Colonic mucosa (tissue), 4 donors: ENCODE measurements around the gene PPP2R2D. TPM values are rescaled to one million over a fixed set of nuclear protein-coding genes. Genes with fewer than 3 reads are reported as not detected.
"Not testable (repeated sequence)": the region's sequence is repeated elsewhere in the genome, so short reads cannot be mapped to it uniquely, and the experiment has no call there.

ENCODE experiments used
- DNase-seq: peaks from one replicate; pipeline ENCODE4 v3.0.0-alpha.2; 2020
- H3K27ac ChIP-seq: fragments of 200-600 bp; one replicate; pipeline ENCODE4 v1.8.0; 2021
- H3K27me3 ChIP-seq: fragments of 200-600 bp; one replicate; pipeline ENCODE4 v1.8.0; 2021
- H3K36me3 ChIP-seq: fragments of 200-600 bp; one replicate; pipeline ENCODE4 v1.8.0; 2021
- H3K4me1 ChIP-seq: fragments of 200-600 bp; one replicate; pipeline ENCODE4 v1.8.0; 2021; ENCODE audit warnings: mild to moderate bottlenecking
- H3K4me3 ChIP-seq: fragments of 200-600 bp; one replicate; pipeline ENCODE4 v1.8.0; 2021
- H3K9ac ChIP-seq, 2 donors: one replicate each; pipeline ENCODE4 v1.7.0; 2013; ENCODE audit warnings: control low read depth in 2 of 2, low read depth in 2 of 2, low read length in 2 of 2
- H3K9me3 ChIP-seq: fragments of 200-600 bp; one replicate; pipeline ENCODE4 v1.8.0; 2021
- CTCF ChIP-seq: fragments of 200-600 bp; IDR thresholded peaks from one replicate; pipeline ENCODE4 v1.8.0; 2022; ENCODE audit warnings: antibody characterized with exemption, mild to moderate bottlenecking
- intact Hi-C: fragments of 100-400 bp; cut with DNase I; formaldehyde crosslinking; loops from one replicate; pipeline ENCODE4 v1.14.1; 2022
- total RNA-seq, 2 donors: library from RNA; stranded (reverse); fragmentation: NEBNext Ultra II Directional in 1 of 2; extraction: Animal tissue kit (Norgen Biotek cat#: 25700) in 1 of 2; gene quantifications; one replicate each; pipeline ENCODE4 v1.2.1, GENCODE V29; 2021
- donor health status: healthy.
- donor health status: DM: no; HTN: no; CAD: no.
- donor health status: DM: no; HTN: no; CAD: no.

PPP2R2D gene
- total RNA-seq, 2 donors from 2014 or later = 28.1 to 30.6 TPM

GRCh38 chr10:131911451-131911850 lies 10.6 kb downstream of the PPP2R2D start:
- Histone ChIP-seq H3K27ac (no peak overlapping the region), H3K4me1 (no peaks in the 10 kb centered on the region)

GRCh38 chr10:131912620-131913019 lies 11.8 kb downstream of the PPP2R2D start:
- Histone ChIP-seq H3K4me1 (no peaks in the 10 kb centered on the region), H3K36me3 (no peaks in the 10 kb centered on the region), H3K27me3 (no peaks in the 10 kb centered on the region), H3K27ac (no peak overlapping the region), H3K4me3 (no peak overlapping the region), H3K9me3 (no peaks in the 10 kb centered on the region), H3K9ac (no peak overlapping the region)
- TF ChIP-seq CTCF = no peak
- intact Hi-C loops = no loop called here
- DNase-seq = no peak

More at GRCh38 chr10:131911451-131911850, 10.6 kb downstream of the PPP2R2D start:
- no peaks in the 10 kb centered on the region for H3K9me3 ChIP-seq
- H3K36me3 ChIP-seq = no peaks in the 10 kb centered on the region
- TF ChIP-seq CTCF = no peak
- no peaks in the 10 kb centered on the region for H3K27me3 ChIP-seq
- intact Hi-C loops = no loop called here
- no peak for DNase-seq
- no peak overlapping the region for H3K4me3 ChIP-seq
- no peak overlapping the region for H3K9ac ChIP-seq

- no peak for TF ChIP-seq CTCF
- intact Hi-C loops = no loop called here
- H3K4me3 ChIP-seq = no peak overlapping the region
- H3K27me3 ChIP-seq = no peaks in the 10 kb centered on the region
- H3K27ac ChIP-seq = no peak overlapping the region
- H3K4me1 ChIP-seq = no peaks in the 10 kb centered on the region
- no peak overlapping the region for H3K9ac ChIP-seq
- H3K36me3 ChIP-seq = no peaks in the 10 kb centered on the region
- no peak for DNase-seq
- H3K9me3 ChIP-seq = no peaks in the 10 kb centered on the region
Measured at GRCh38 chr10:131915484-131915883, 14.7 kb downstream of the PPP2R2D start.

GRCh38 chr10:131915990-131916766 lies 15.4 kb downstream of the PPP2R2D start:
- Histone ChIP-seq H3K9me3 (no peaks in the 10 kb centered on the region), H3K27me3 (no peaks in the 10 kb centered on the region), H3K36me3 (no peaks in the 10 kb centered on the region), H3K4me3 (no peak overlapping the region), H3K4me1 (no peaks in the 10 kb centered on the region), H3K9ac (no peak overlapping the region), H3K27ac (no peak overlapping the region)
- DNase-seq = no peak
- no peak for TF ChIP-seq CTCF
- intact Hi-C loops = no loop called here

- DNase-seq, H3K9me3 ChIP-seq, intact Hi-C loops, H3K36me3 ChIP-seq, H3K27ac ChIP-seq, H3K27me3 ChIP-seq, H3K9ac ChIP-seq, H3K4me3 ChIP-seq, H3K4me1 ChIP-seq: not testable (repeated sequence)
Measured at GRCh38 chr10:131916767-131917160, 16.0 kb downstream of the PPP2R2D start.

GRCh38 chr10:131917496-131917895 lies 16.7 kb downstream of the PPP2R2D start:
- H3K4me1 ChIP-seq, H3K27me3 ChIP-seq, H3K36me3 ChIP-seq, H3K9me3 ChIP-seq, H3K9ac ChIP-seq, intact Hi-C loops, H3K27ac ChIP-seq, H3K4me3 ChIP-seq, DNase-seq: not testable (repeated sequence)

GRCh38 chr10:131919461-131919860 lies 18.7 kb downstream of the PPP2R2D start:
- intact Hi-C loops, H3K27me3 ChIP-seq, DNase-seq, H3K4me1 ChIP-seq, H3K27ac ChIP-seq, H3K9me3 ChIP-seq, H3K9ac ChIP-seq, H3K4me3 ChIP-seq, H3K36me3 ChIP-seq: not testable (repeated sequence)
